GM23248 (cell line): ENCODE measurements around the gene ADIPOR2.

ENCODE experiments used
- EZH2 ChIP-seq: fragments of 200-600 bp; sonication (generic); IDR thresholded peaks from 2 replicates; pipeline ENCODE4 v1.6.1; 2018; ENCODE audit warnings: antibody characterized with exemption, mild to moderate bottlenecking; ENCODE audit not compliant: insufficient read depth, poor library complexity, severe bottlenecking
- EZH2phosphoT487 ChIP-seq: fragments of 200-600 bp; sonication (generic); IDR thresholded peaks from 2 replicates; pipeline ENCODE4 v1.6.1; 2018; ENCODE audit warnings: antibody characterized with exemption, moderate library complexity, mild to moderate bottlenecking, low read depth; ENCODE audit not compliant: insufficient read depth

DNA sequence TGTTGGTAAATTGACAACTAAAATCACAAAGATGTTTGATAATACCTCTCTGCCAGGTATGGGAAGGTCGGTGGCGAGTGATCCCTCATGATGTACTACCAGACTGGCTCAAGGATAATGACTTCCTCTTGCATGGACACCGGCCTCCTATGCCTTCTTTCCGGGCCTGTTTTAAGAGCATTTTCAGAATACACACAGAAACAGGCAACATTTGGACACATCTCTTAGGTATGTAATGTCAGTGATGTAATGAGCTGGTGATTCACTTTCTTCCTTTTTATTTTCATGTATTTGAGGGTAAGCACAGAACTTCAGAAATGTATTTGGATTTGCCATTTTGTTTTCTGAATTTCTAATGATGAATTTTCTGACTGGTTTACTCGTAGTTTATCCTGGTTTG lies 86.9 kb downstream of the ADIPOR2 start:
- no peak for TF ChIP-seq EZH2phosphoT487
- TF ChIP-seq EZH2, result no peak
